Activated CD4-positive, alpha-beta T cell treated with anti-CD3 and anti-CD28 coated beads, Interleukin-2, Interleukin-4, amounts not matched to agents 100 ng/mL and 50 ng/mL, durations not matched to agents 16 hours and 8 hours (primary cell): Measurements from ENCODE around the gene BLTP3A.
A peak's percentile ranks its signal among the peaks of the same experiment; 100 is the strongest.
"Not testable (repeated sequence)": the region's sequence is repeated elsewhere in the genome, so short reads cannot be mapped to it uniquely, and the experiment has no call there.

Experiments used
- DNase-seq: peaks from one replicate; pipeline ENCODE4 v3.0.0-alpha.2; 2020; ENCODE audit warnings: low spot score

The BLTP3A gene

GRCh38 chr6:34791701-34792604 is at the start of gene BLTP3A:
Gene BLTP3A, plus strand, starts transcription at chr6:34792083. Its CDS starts 168 bp downstream, at chr6:34792251.
- DNase-seq, result peak; percentile 70

- DNase-seq, result no peak
These were observed 49.8 kb upstream of the BLTP3A start for GRCh38 chr6:34742094-34742493.

- no peak for DNase-seq
These were observed 48.1 kb upstream of the BLTP3A start for GRCh38 chr6:34743625-34744293.

- DNase-seq, result not testable (repeated sequence)
These were observed 47.6 kb upstream of the BLTP3A start for GRCh38 chr6:34744294-34744647.

DNA sequence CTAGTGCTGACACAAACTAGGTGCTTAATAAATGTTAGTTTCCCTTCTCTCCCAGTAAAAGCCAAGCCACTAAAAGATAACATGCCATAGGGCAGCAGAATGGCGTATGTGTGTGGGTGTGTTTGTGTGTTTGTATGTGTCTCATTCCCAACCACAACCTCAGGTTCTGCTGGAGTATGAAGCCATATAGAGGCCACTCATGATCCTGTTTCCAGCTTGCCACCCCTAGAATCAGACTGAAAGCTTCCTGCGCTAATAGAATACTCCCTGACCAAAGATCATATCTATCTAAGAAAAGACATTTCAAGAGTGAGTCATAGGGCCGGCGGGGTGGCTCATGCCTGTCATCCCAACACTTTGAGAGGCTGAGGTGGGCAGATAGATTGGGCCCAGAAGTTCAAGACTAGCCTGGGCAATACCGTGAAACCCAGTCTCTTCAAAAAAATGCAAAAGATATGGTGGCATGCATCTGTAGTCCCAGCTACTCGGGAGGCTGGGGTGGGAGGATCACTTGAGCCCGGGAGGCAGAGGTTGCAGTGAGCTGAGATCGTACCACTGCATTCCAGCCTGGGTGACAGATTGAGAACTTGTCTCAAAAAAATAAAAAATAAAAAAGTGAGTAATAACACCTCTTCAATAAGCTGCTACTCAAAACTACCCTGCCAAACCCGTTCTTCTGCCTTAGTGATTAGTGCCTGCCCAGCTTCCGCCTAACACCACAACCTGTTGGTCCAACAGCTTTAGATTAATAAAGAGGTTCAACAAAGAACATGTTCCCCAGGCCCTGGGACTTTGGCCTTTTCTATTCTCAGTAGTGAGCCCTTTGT is 46.4 kb upstream of the BLTP3A start:
- peak; percentile 9 for DNase-seq

GRCh38 chr6:34746104-34746846 is 45.6 kb upstream of the BLTP3A start:
- DNase-seq, result no peak

GRCh38 chr6:34748757-34749156 is 43.1 kb upstream of the BLTP3A start:
- no peak for DNase-seq

- peak; percentile 42 for DNase-seq
These were observed 35.4 kb upstream of the BLTP3A start for GRCh38 chr6:34756513-34756856.

DNA sequence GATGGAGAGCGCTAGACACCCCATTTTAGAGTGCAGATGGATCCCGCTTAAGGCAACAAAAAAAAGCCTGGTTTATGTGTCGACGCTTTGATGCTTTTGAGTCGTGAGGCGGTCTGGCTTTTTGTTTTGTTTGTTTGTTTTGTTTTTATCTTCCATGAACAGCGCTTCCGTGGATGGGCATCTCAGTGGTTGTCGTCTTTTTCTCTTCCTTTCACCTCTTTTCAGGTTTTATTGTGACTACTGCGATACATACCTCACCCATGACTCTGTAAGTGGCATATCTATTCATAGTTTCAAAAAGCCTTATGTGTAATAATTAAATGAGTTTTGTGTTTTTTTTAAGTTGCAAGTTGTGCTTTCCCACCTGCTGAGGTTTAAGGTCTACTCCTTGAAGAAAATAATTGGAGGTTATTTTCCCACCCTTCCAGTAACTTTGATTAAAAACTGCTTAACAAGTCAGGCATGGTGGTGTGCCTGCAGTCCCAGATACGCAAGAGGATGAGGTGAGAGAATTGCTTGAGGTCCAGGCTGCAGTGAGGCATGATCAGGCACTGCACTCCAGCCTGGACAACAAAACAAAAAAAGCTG is 34.1 kb upstream of the BLTP3A start:
- DNase-seq, result no peak

DNA sequence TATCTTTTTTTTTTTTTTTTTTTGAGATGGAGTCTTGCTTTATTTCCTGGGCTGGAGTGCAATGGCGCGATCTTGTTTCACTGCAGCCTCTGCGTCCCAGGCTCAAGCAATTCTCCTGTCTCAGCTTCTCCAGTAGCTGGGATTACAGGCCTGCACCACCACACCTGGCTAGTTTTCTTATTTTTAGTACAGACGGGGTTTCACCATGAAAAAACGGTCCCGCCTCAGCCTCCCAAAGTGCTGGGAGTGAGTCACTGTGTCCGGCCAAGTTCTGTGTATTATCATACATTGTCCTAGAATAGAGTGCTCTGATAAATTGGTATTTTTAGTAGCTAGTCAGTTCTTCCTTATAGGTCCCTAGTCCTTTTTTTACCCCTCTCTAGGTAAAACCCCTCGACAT is 31.8 kb upstream of the BLTP3A start:
- no peak for DNase-seq

GRCh38 chr6:34761681-34762080 is 30.2 kb upstream of the BLTP3A start:
- DNase-seq, result not testable (repeated sequence)

- DNase-seq, result no peak
These were observed 23.7 kb upstream of the BLTP3A start for GRCh38 chr6:34768148-34768547.

DNA sequence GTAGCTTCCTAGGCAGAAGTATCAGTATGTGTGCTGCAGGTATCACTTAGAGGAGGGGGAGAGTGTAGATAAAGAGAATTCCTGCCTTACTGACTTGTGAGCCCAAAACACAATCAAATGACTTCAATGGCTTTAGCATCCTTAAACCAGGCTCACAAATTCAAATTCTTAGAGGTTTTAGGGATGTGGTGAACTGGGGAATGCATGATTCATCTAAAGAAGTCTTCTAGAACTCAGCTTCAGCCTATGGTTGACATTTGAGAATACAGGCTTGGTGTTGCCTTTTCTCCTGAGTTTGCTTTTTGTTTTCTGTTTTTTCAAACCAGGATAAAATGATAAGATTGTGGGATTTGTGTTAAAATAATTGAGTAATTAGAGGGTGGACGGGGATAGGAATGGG is 20.2 kb upstream of the BLTP3A start:
- no peak for DNase-seq

DNA sequence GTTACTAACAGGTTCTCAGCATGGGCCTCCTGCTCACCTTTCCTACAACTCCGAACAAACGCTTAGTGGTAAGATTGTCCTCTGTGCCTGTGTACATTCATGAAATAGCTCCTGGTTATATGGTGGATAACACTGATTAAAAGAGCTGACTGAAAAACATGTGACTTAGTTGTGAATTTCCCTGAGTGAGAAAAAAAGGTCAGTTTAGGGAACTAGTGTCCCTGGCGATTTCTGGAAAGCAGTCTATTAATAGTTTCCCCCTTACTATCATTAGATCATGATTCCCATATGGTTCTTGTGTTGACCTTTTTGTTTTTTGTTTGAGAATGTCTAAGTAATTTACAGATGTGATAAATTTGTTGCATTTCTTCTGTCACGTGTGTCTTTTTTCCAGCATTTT is 18.9 kb upstream of the BLTP3A start:
- no peak for DNase-seq

GRCh38 chr6:34773916-34774315 is 18.0 kb upstream of the BLTP3A start:
- no peak for DNase-seq

DNA sequence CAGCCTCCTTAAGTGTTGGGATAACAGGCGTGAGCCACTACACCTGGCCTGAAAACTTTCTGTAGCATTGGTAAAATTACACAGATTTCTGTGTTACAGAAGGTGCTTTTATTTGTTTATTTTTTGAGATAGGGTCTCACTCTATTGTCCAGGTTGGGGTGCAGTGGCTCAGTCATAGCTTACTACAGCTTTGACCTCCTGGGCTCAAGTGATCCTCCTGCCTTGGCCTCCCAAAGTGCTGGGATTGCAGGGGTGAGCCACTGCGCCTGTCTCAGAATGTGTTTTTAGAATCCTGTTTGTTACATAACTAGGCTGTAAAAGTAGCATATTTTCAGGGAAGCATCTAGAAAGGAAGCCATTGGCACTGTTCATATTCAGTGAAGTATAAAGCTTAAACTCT is 16.9 kb upstream of the BLTP3A start:
- DNase-seq, result no peak

- not testable (repeated sequence) for DNase-seq
These were observed 6.5 kb upstream of the BLTP3A start for GRCh38 chr6:34785375-34785774.

- not testable (repeated sequence) for DNase-seq
These were observed 4.7 kb upstream of the BLTP3A start for GRCh38 chr6:34787152-34787551.

- DNase-seq, result no peak
These were observed 3.8 kb upstream of the BLTP3A start for GRCh38 chr6:34788111-34788510.

GRCh38 chr6:34791164-34791700 is 651 bp upstream of the BLTP3A start:
- DNase-seq, result no peak
